CD4-positive, alpha-beta T cell (primary cell): ENCODE data around the gene IPMK. TPM values are rescaled to one million over a fixed set of nuclear protein-coding genes. Genes with fewer than 3 reads are reported as not detected.

Experiments used
- ATAC-seq: fragments of 200-7000 bp; cut with Tn5 transposase; one replicate; pipeline ENCODE4 v1.10.0; 2022; ENCODE audit warnings: mild to moderate bottlenecking; ENCODE audit not compliant: poor library complexity
- CTCF ChIA-PET: fragments of 350-600 bp; sonication (Branson Sonifier 250); formaldehyde crosslinking; loops from one replicate; lab custom pipeline; 2021; ENCODE audit warnings: antibody characterized with exemption, inconsistent platforms; lab: Charles Lee
- POLR2A ChIA-PET: fragments of 350-600 bp; sonication (Branson Sonifier 250); formaldehyde crosslinking; loops from one replicate; lab custom pipeline; 2021; ENCODE audit warnings: antibody characterized with exemption, inconsistent platforms; lab: Charles Lee
- DNase-seq, 14 experiments: peaks; one replicate each; pipeline ENCODE4 v3.0.0-alpha.2; 2013 to 2020; ENCODE audit warnings: mixed read lengths in 2 of 14
- H3K27ac ChIP-seq, 2 donors: one replicate each; pipeline versions ENCODE4 v1.5.1 to v1.7.0; 2013; ENCODE audit warnings: low read length in 2 of 2, low read depth in 1 of 2, mild to moderate bottlenecking in 1 of 2
- H3K27me3 ChIP-seq, 2 experiments: 1 replicate in 1 of 2; 2 replicates in 1 of 2; pipeline versions ENCODE4 v1.6.1 to v1.7.0; 2013; ENCODE audit warnings: low read length in 2 of 2, control low read depth in 1 of 2, mild to moderate bottlenecking in 1 of 2, moderate library complexity in 1 of 2; ENCODE audit not compliant: insufficient read depth in 2 of 2, control insufficient read depth in 1 of 2
- H3K36me3 ChIP-seq: one replicate; pipeline ENCODE4 v1.6.1; 2013; ENCODE audit warnings: low read length, control low read depth; ENCODE audit not compliant: insufficient read depth
- H3K4me1 ChIP-seq: one replicate; pipeline ENCODE4 v1.6.1; 2013; ENCODE audit warnings: low read length, control low read depth; ENCODE audit not compliant: insufficient read depth
- H3K4me3 ChIP-seq: one replicate; pipeline ENCODE4 v1.5.1; 2013; ENCODE audit warnings: mild to moderate bottlenecking, low read length, moderate library complexity
- H3K9me3 ChIP-seq, 2 experiments: 1 replicate in 1 of 2; 2 replicates in 1 of 2; pipeline versions ENCODE4 v1.6.1 to v1.7.0; 2013; ENCODE audit warnings: low read length in 2 of 2, mild to moderate bottlenecking in 2 of 2, control low read depth in 1 of 2, moderate library complexity in 1 of 2; ENCODE audit not compliant: control insufficient read depth in 1 of 2, insufficient read depth in 1 of 2
- H3K27ac Mint-ChIP-seq: one replicate; pipeline ENCODE4 v1.8.0; 2020; ENCODE audit warnings: mixed read lengths
- H3K27me3 Mint-ChIP-seq: one replicate; pipeline ENCODE4 v1.8.0; 2021; ENCODE audit warnings: mixed read lengths
- H3K36me3 Mint-ChIP-seq: one replicate; pipeline ENCODE4 v1.8.0; 2021; ENCODE audit warnings: low read depth, mixed read lengths
- H3K4me1 Mint-ChIP-seq: one replicate; pipeline ENCODE4 v1.8.0; 2021; ENCODE audit warnings: low read depth, mixed read lengths
- H3K4me3 Mint-ChIP-seq: one replicate; pipeline ENCODE4 v1.8.0; 2020; ENCODE audit warnings: mild to moderate bottlenecking, mixed read lengths
- H3K9me3 Mint-ChIP-seq: one replicate; pipeline ENCODE4 v1.8.0; 2020; ENCODE audit warnings: mixed read lengths
- CTCF ChIP-seq: fragments of 200-600 bp; IDR thresholded peaks from one replicate; pipeline ENCODE4 v1.8.0; 2022; ENCODE audit warnings: antibody characterized with exemption, mild to moderate bottlenecking
- intact Hi-C, 2 experiments: fragments of 100-400 bp; cut with DNase I in 1 of 2; cut with micrococcal nuclease in 1 of 2; formaldehyde crosslinking; loops; one replicate each; pipeline versions ENCODE4 v1.15.1 to v1.9.0; 2023 to 2025; cut with DNase I, micrococcal nuclease
- total RNA-seq, 174 experiments: library from RNA in 2 of 174; stranded (reverse) in 2 of 174; gene quantifications; one replicate each; pipeline ENCODE4 v1.2.3 and lab custom pipeline; 2021 to 2026

Gene IPMK
- total RNA-seq, 2 experiments from 2014 or later: 1.4 to 1.5 TPM

- ChIA-PET CTCF (no interaction called here), POLR2A (no interaction called here)
- Histone ChIP-seq H3K9me3 (no peaks in the 10 kb centered on the region), H3K4me3 (no peak overlapping the region), H3K27me3 (no peaks in the 10 kb centered on the region), H3K4me1 (no peaks in the 10 kb centered on the region), H3K27ac (no peak overlapping the region), H3K36me3 (peaks cover 3% of the 10 kb centered on the region)
- intact Hi-C loops: no loop called here
- Mint-ChIP-seq H3K27ac (no peak overlapping the region), H3K27me3 (no peaks in the 10 kb centered on the region), H3K4me1 (peaks cover 22% of the 10 kb centered on the region), H3K9me3 (no peaks in the 10 kb centered on the region), H3K36me3 (peaks cover 41% of the 10 kb centered on the region), H3K4me3 (no peak overlapping the region)
- DNase-seq: no peak
- ATAC-seq: no peak
- no peak for TF ChIP-seq CTCF
Observed at GRCh38 chr10:58217612-58218011, 50.1 kb downstream of the IPMK start.

- no peaks in the 10 kb centered on the region for H3K4me1 ChIP-seq
- CTCF ChIA-PET: interaction anchor here (1.4 kb wide), 1 partner anchor 10 kb away, joined by 3 read pairs; no protein-coding TSS in a partner anchor
- no peaks in the 10 kb centered on the region for H3K9me3 ChIP-seq
- Mint-ChIP-seq H3K27ac (peak overlapping the region; percentile 71), H3K36me3 (peaks cover 44% of the 10 kb centered on the region), H3K9me3 (no peaks in the 10 kb centered on the region), H3K4me1 (peaks cover 30% of the 10 kb centered on the region), H3K27me3 (no peaks in the 10 kb centered on the region), H3K4me3 (peak overlapping the region; percentile 3)
- peak; percentile 55 for ATAC-seq
- no peak for TF ChIP-seq CTCF
- intact Hi-C loops: loop anchor here in 1 of 2 experiments (5.0 kb wide), 1 partner anchor 55 kb away; the partner anchor contains the start of genes CISD1 and IPMK
- no peak overlapping the region for H3K27ac ChIP-seq
- no peak overlapping the region for H3K4me3 ChIP-seq
- DNase-seq: peak in 1 of 14 experiments; percentile 4
- POLR2A ChIA-PET: interaction anchor here (1.4 kb wide), 1 partner anchor 56 kb away, joined by 4 read pairs; the partner anchor contains the start of gene CISD1
- no peaks in the 10 kb centered on the region for H3K27me3 ChIP-seq
- peaks cover 6% of the 10 kb centered on the region for H3K36me3 ChIP-seq
Observed at GRCh38 chr10:58212622-58213021, 55.1 kb downstream of the IPMK start.

- peaks cover 38% of the 10 kb centered on the region for H3K36me3 Mint-ChIP-seq
- no peak overlapping the region for H3K4me3 Mint-ChIP-seq
- H3K4me1 Mint-ChIP-seq: peaks cover 30% of the 10 kb centered on the region
- Histone ChIP-seq H3K4me3 (no peak overlapping the region), H3K27me3 (no peaks in the 10 kb centered on the region), H3K36me3 (peaks cover 6% of the 10 kb centered on the region), H3K9me3 (no peaks in the 10 kb centered on the region), H3K27ac (no peak overlapping the region), H3K4me1 (no peaks in the 10 kb centered on the region)
- CTCF ChIA-PET: no interaction called here
- intact Hi-C loops: loop anchor here in 1 of 2 experiments (5.0 kb wide), 1 partner anchor 57 kb away; the partner anchor contains the start of genes CISD1 and IPMK
- no peak overlapping the region for H3K27ac Mint-ChIP-seq
- no peak for ATAC-seq
- no peaks in the 10 kb centered on the region for H3K27me3 Mint-ChIP-seq
- TF ChIP-seq CTCF: no peak
- POLR2A ChIA-PET: no interaction called here
- no peaks in the 10 kb centered on the region for H3K9me3 Mint-ChIP-seq
- no peak for DNase-seq
Observed at GRCh38 chr10:58210160-58210559, 57.5 kb downstream of the IPMK start.
